Globus pallidus (tissue), 1 donor: ENCODE results near the gene ADAMTS13.
"Not testable (repeated sequence)": the region's sequence is repeated elsewhere in the genome, so short reads cannot be mapped to it uniquely, and the experiment has no call there.

Source experiments
- DNase-seq: peaks from one replicate; pipeline ENCODE4 v3.0.0-alpha.2; 2015; ENCODE audit warnings: low spot score

The ADAMTS13 gene

GRCh38 chr9:133392308-133392707 lies 29.9 kb upstream of the ADAMTS13 start:
- not testable (repeated sequence) for DNase-seq

- no peak for DNase-seq
Measured at GRCh38 chr9:133393399-133393798, 28.8 kb upstream of the ADAMTS13 start.

- no peak for DNase-seq
Measured at GRCh38 chr9:133394687-133395271, 27.4 kb upstream of the ADAMTS13 start.

- DNase-seq = no peak
Measured at GRCh38 chr9:133396952-133397351, 25.2 kb upstream of the ADAMTS13 start.

- no peak for DNase-seq
Measured at GRCh38 chr9:133397370-133397769, 24.8 kb upstream of the ADAMTS13 start.

GRCh38 chr9:133397895-133398294 lies 24.3 kb upstream of the ADAMTS13 start:
- DNase-seq = no peak

GRCh38 chr9:133400292-133400691 lies 21.9 kb upstream of the ADAMTS13 start:
- no peak for DNase-seq

GRCh38 chr9:133401588-133401987 lies 20.6 kb upstream of the ADAMTS13 start:
- no peak for DNase-seq

- DNase-seq = no peak
Measured at GRCh38 chr9:133402689-133403088, 19.5 kb upstream of the ADAMTS13 start.

- no peak for DNase-seq
Measured at GRCh38 chr9:133403766-133404453, 18.3 kb upstream of the ADAMTS13 start.

- no peak for DNase-seq
Measured at GRCh38 chr9:133404454-133405002, 17.6 kb upstream of the ADAMTS13 start.

GRCh38 chr9:133405508-133406438 lies 16.4 kb upstream of the ADAMTS13 start:
- DNase-seq = no peak

GRCh38 chr9:133406480-133407307 lies 15.5 kb upstream of the ADAMTS13 start:
- peak; percentile 71 for DNase-seq

- DNase-seq = no peak
Measured at GRCh38 chr9:133408042-133408441, 14.1 kb upstream of the ADAMTS13 start.

GRCh38 chr9:133415170-133415569 lies 7.0 kb upstream of the ADAMTS13 start:
- no peak for DNase-seq

- DNase-seq = peak; percentile 71
Measured at GRCh38 chr9:133417541-133418461, 4.4 kb upstream of the ADAMTS13 start, which contains the start of gene REXO4. REXO4 (minus strand) TSS chr9:133418010; CDS start chr9:133417844, 166 bp downstream.

- DNase-seq = no peak
Measured at GRCh38 chr9:133419005-133419404, 3.2 kb upstream of the ADAMTS13 start.

GRCh38 chr9:133420392-133420827 lies 1.8 kb upstream of the ADAMTS13 start:
- DNase-seq = no peak

- no peak for DNase-seq
Measured at GRCh38 chr9:133423216-133423615, 1.0 kb downstream of the ADAMTS13 start.

- no peak for DNase-seq
Measured at GRCh38 chr9:133424187-133424586, 2.0 kb downstream of the ADAMTS13 start.
